GM12878 (cell line): Measurements from ENCODE around the gene APOBEC3B. TPM values are rescaled to one million over a fixed set of nuclear protein-coding genes. Genes with fewer than 3 reads are reported as not detected.

Source experiments
- ATAC-seq: fragments of 200-7000 bp; cut with Tn5 transposase; 3 replicates; pipeline ENCODE4 v1.9.1; 2020; ENCODE audit warnings: mild to moderate bottlenecking, moderate library complexity
- BruUV-seq: library from RNA; stranded (reverse); fragments of 400-500 nt; replicated peaks from 2 replicates; lab custom pipeline; 2021; lab: Mats Ljungman, UMichigan
- CTCF ChIA-PET: fragments of 300-600 bp; sonication (Branson Sonifier 250); formaldehyde crosslinking; extraction: SDS; loops from one replicate; lab custom pipeline; 2021; ENCODE audit warnings: inconsistent platforms; lab: Yijun Ruan, JAX
- POLR2A ChIA-PET: fragments of 350-600 bp; formaldehyde crosslinking; extraction: SDS; loops from one replicate; lab custom pipeline; 2021; ENCODE audit warnings: inconsistent platforms; lab: Charles Lee
- RAD21 ChIA-PET: fragments of 300-600 bp; sonication (Branson Sonifier 250); formaldehyde crosslinking; loops from one replicate; lab custom pipeline; 2023; ENCODE audit warnings: antibody characterized with exemption; ENCODE audit not compliant: unreplicated experiment; lab: Charles Lee
- SMC1A ChIA-PET: fragments of 300-600 bp; sonication (Branson Sonifier 250); formaldehyde crosslinking; loops from one replicate; lab custom pipeline; 2023; ENCODE audit not compliant: unreplicated experiment, uncharacterized antibody; lab: Charles Lee
- DNase-seq: peaks from one replicate; pipeline ENCODE4 v3.0.0-alpha.2; 2011; ENCODE audit warnings: low read depth, low spot score
- FAIRE-seq: peaks from 3 replicates; lab custom pipeline; 2011; peaks lifted over from hg19 to GRCh38; lab: Jason Lieb, UNC
- H2AFZ ChIP-seq: 2 replicates; pipeline ENCODE4 v1.6.0; 2011; ENCODE audit warnings: low read depth, low read length, control low read depth; ENCODE audit not compliant: control insufficient read depth
- H3K27ac ChIP-seq: 2 replicates; pipeline ENCODE4 v1.5.1; 2011; ENCODE audit warnings: control low read depth; ENCODE audit not compliant: control insufficient read depth, insufficient read depth
- H3K27me3 ChIP-seq, 2 experiments: replicated peaks in 1 of 2; 2 replicates each; pipeline versions ENCODE4 v1.6.0 to v1.6.1; 2011; ENCODE audit warnings: low read length in 1 of 2; ENCODE audit not compliant: control insufficient read depth in 2 of 2, insufficient read depth in 2 of 2
- H3K36me3 ChIP-seq, 2 experiments: 2 replicates each; pipeline ENCODE4 v1.5.1; 2011; ENCODE audit warnings: low read length in 1 of 2; ENCODE audit not compliant: control insufficient read depth in 2 of 2, insufficient read depth in 2 of 2
- H3K4me1 ChIP-seq: 2 replicates; pipeline ENCODE4 v1.6.1; 2011; ENCODE audit warnings: mild to moderate bottlenecking, low read length, moderate library complexity, mixed read lengths; ENCODE audit not compliant: control insufficient read depth, insufficient read depth
- H3K4me2 ChIP-seq: 2 replicates; pipeline ENCODE4 v1.6.0; 2011; ENCODE audit warnings: control low read depth; ENCODE audit not compliant: control insufficient read depth, insufficient read depth
- H3K4me3 ChIP-seq: fragments of 200-600 bp; sonication (generic); 2 replicates; pipeline ENCODE4 v1.5.1; 2016
- H3K79me2 ChIP-seq: 2 replicates; pipeline ENCODE4 v1.6.0; 2011; ENCODE audit warnings: low read length; ENCODE audit not compliant: control insufficient read depth, insufficient read depth
- H3K9ac ChIP-seq: 2 replicates; pipeline ENCODE4 v1.8.0; 2011; ENCODE audit warnings: low read length, control low read depth, mixed read lengths; ENCODE audit not compliant: control insufficient read depth, insufficient read depth
- H3K9me3 ChIP-seq: replicated peaks from 3 replicates; pipeline ENCODE4 v1.5.1; 2011; ENCODE audit warnings: mild to moderate bottlenecking, low read length; ENCODE audit not compliant: control insufficient read depth, insufficient read depth
- H4K20me1 ChIP-seq: 2 replicates; pipeline ENCODE4 v1.6.0; 2011; ENCODE audit not compliant: control insufficient read depth, insufficient read depth
- ASH2L ChIP-seq: fragments of 300-600, 200-600 bp; sonication (generic); IDR thresholded peaks from 2 replicates; pipeline ENCODE4 v1.6.1; 2017; ENCODE audit warnings: low read depth, mild to moderate bottlenecking, borderline replicate concordance
- BMI1 ChIP-seq: fragments of 450-650 bp; IDR thresholded peaks from 2 replicates; pipeline ENCODE4 v1.6.1; 2016; ENCODE audit warnings: mild to moderate bottlenecking, moderate library complexity, borderline replicate concordance
- CHD1 ChIP-seq: IDR thresholded peaks from 2 replicates; pipeline ENCODE4 v1.6.1; 2012; ENCODE audit warnings: low read depth, low read length, improper control_type of control experiment
- CUX1 ChIP-seq: IDR thresholded peaks from 2 replicates; pipeline ENCODE4 v1.6.1; 2012; ENCODE audit warnings: improper control_type of control experiment, low read depth, low read length; ENCODE audit not compliant: insufficient replicate concordance
- GABPA ChIP-seq: IDR thresholded peaks from 2 replicates; pipeline ENCODE4 v1.6.1; 2014; ENCODE audit warnings: antibody characterized with exemption, low read depth, mild to moderate bottlenecking, inconsistent platforms
- IRF4 ChIP-seq: IDR thresholded peaks from 2 replicates; pipeline ENCODE4 v1.6.1; 2011; ENCODE audit warnings: low read depth, low read length
- MTA3 ChIP-seq: IDR thresholded peaks from 2 replicates; pipeline ENCODE4 v1.6.1; 2012; ENCODE audit warnings: low read length, inconsistent platforms, borderline replicate concordance
- NBN ChIP-seq: fragments of 450-650 bp; IDR thresholded peaks from 2 replicates; pipeline ENCODE4 v1.6.1; 2016
- NR2C2 ChIP-seq: IDR thresholded peaks from 2 replicates; pipeline ENCODE4 v1.6.1; 2011; ENCODE audit warnings: borderline replicate concordance, low read depth; ENCODE audit not compliant: control insufficient read depth, insufficient read length
- YBX1 ChIP-seq: fragments of 450-650 bp; IDR thresholded peaks from 2 replicates; pipeline ENCODE4 v1.6.1; 2016; ENCODE audit warnings: antibody characterized with exemption
- ZNF217 ChIP-seq: fragments of 450-650 bp; IDR thresholded peaks from 2 replicates; pipeline ENCODE4 v1.6.1; 2017; ENCODE audit warnings: antibody characterized with exemption, mild to moderate bottlenecking
- ZNF274 ChIP-seq: IDR thresholded peaks from one replicate; pipeline ENCODE4 v1.8.0; 2011; ENCODE audit not compliant: insufficient read length, insufficient read depth
- WGBS: methylation state at CpG from one replicate; pipeline ENCODE4 v1.1.6; 2016; ENCODE audit warnings: low lambda C conversion rate; ENCODE audit not compliant: insufficient replicate concordance, insufficient coverage; ENCODE audit errors: missing lambda C conversion rate; 5-methylcytosine and 5-hydroxymethylcytosine counted together
- in situ Hi-C: fragments of 300-500 bp; cut with MboI; formaldehyde crosslinking; loops from 9 replicates; pipeline ENCODE4 v1.14.3; 2018; ENCODE audit warnings: mixed read lengths
- intact Hi-C: fragments of 100-400 bp; cut with micrococcal nuclease; formaldehyde crosslinking; loops from one replicate; pipeline ENCODE4 v1.14.2; 2022; ENCODE audit not compliant: unreplicated experiment
- polyA plus RNA-seq, 11 experiments: library from polyadenylated mRNA; depleted of rRNA in 4 of 11; unstranded in 6 of 11; stranded (reverse) in 5 of 11; fragments of >200 nt; fragmentation: Nextera tagmentation in 4 of 11; fragmentation: Illumina TruSeq in 1 of 11; extraction: Ambion mirVana in 4 of 11; extraction: Trizol in 1 of 11; gene quantifications; 1 replicate in 1 of 11; 2 replicates in 10 of 11; pipeline versions ENCODE4 v1.2.1 to v1.2.3, GENCODE V29; 2011 to 2016; ENCODE audit warnings: inconsistent platforms in 2 of 11, missing spikeins in 2 of 11, low read depth in 1 of 11
- total RNA-seq, 4 experiments: library from RNA; depleted of rRNA in 3 of 4; stranded (reverse); fragments of >200 nt in 3 of 4; fragmentation: Illumina TruSeq in 1 of 4; extraction: Trizol in 1 of 4; gene quantifications; 2 replicates each; pipeline versions ENCODE4 v1.2.1 to v1.2.3, GENCODE V29; 2013 to 2021

Gene APOBEC3B
- total and polyA plus RNA-seq, 10 of the 15 experiments (the other 5 are each of a cell fraction or from before 2014, with no cell fraction given), result 2.4 to 75.1 (median 30.9) TPM

- FAIRE-seq (no peak), ATAC-seq (peak; percentile 20; the same call in 2 of the 3 replicates), DNase-seq (no peak)
- Histone ChIP-seq H3K4me2 (no peak overlapping the region), H2AFZ (no peak overlapping the region), H3K9me3 (no peaks in the 10 kb centered on the region), H3K36me3 (no peaks in the 10 kb centered on the region), H3K27ac (no peak overlapping the region), H3K4me3 (no peak overlapping the region), H3K27me3 (no peaks in the 10 kb centered on the region), H3K4me1 (peaks cover 9% of the 10 kb centered on the region), H3K9ac (no peak overlapping the region), H3K79me2 (no peaks in the 10 kb centered on the region), H4K20me1 (no peaks in the 10 kb centered on the region)
- POLR2A ChIA-PET, result no interaction called here
- intact Hi-C loops, result no loop called here
- RAD21 ChIA-PET, result no interaction called here
- CTCF ChIA-PET, result interaction anchor here (1.1 kb wide), 1 partner anchor 39 kb away, joined by 5 read pairs; no protein-coding TSS in a partner anchor
- no TSS peak for BruUV-seq
- in situ Hi-C loops, result no loop called here
- WGBS, result 53% methylated on average over 9 of the region's 9 CpGs
- TF ChIP-seq BMI1 (no peak), MTA3 (no peak), IRF4 (no peak), NBN (no peak), NR2C2 (no peak), ASH2L (no peak), GABPA (no peak), CUX1 (no peak), CHD1 (no peak), ZNF217 (no peak), ZNF274 (no peak), YBX1 (no peak)
- SMC1A ChIA-PET, result no interaction called here
These were observed 18.3 kb upstream of the APOBEC3B start for GRCh38 chr22:38963872-38964271.
